A673 (cell line): ENCODE measurements around the gene FCRLA.

Experiments
- CTCF ChIP-seq: fragments of 300-800, 200-600 bp; sonication (generic); conservative IDR thresholded peaks from 2 replicates; pipeline ENCODE4 v1.5.1; 2017; ENCODE audit warnings: low read depth, mild to moderate bottlenecking, antibody characterized with exemption, low read length, moderate library complexity, mixed read lengths
- EZH2 ChIP-seq: fragments of 200-600 bp; sonication (generic); IDR thresholded peaks from 2 replicates; pipeline ENCODE4 v1.6.1; 2017; ENCODE audit warnings: borderline replicate concordance, low read depth, mild to moderate bottlenecking, mixed read lengths, antibody characterized with exemption, low read length; ENCODE audit not compliant: poor library complexity, severe bottlenecking

GRCh38 chr1:161747801-161748200, 40.8 kb downstream of the FCRLA start:
- TF ChIP-seq EZH2 = no peak
- no peak for TF ChIP-seq CTCF
